ENCODE results near the gene SLC51A.
"Not testable (repeated sequence)": the region's sequence is repeated elsewhere in the genome, so short reads cannot be mapped to it uniquely, and the experiment has no call there.

SLC51A gene

DNA sequence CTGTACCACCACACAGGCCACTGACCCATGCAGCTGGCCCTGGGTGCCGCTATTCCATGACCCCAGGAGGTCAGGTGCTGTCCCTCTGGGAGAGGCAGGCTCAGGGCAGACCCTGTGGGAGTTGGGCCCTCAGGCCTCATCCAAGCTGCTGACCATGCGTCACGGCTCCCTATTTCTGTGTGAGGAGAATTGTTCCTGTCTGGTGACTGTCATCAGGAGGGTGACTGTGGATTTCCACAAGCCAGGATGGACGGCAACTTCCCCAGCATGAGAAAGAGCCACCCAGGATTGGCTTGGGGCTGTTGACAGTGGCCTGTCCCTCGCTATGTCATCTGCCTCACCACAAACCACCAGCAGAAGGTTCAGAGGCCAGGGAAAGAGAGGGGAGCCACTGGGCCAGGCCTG lies 46.5 kb upstream of the SLC51A start:
- Histone ChIP-seq H3K9ac (ENCODE audit: low read length) (no peak overlapping the region), H3K36me3 (ENCODE audit: insufficient read depth, low read length) (no peaks in the 10 kb centered on the region), H3K4me1 (ENCODE audit: insufficient read depth, low read length, severe bottlenecking) (no peaks in the 10 kb centered on the region), H3K4me3 (ENCODE audit: low read depth, low read length, poor library complexity, severe bottlenecking) (no peak overlapping the region), H3K9me2 (ENCODE audit: low read depth, low read length) (no peaks in the 10 kb centered on the region), H4K20me1 (ENCODE audit: insufficient read depth, low read length) (no peaks in the 10 kb centered on the region), H3K27me3 (ENCODE audit: insufficient read depth, low read length) (no peaks in the 10 kb centered on the region; the same call in 1 of the 2 replicates), H3K9me3 (ENCODE audit: low read length) (no peaks in the 10 kb centered on the region), H2AFZ (ENCODE audit: low read length) (no peak overlapping the region), H3F3A (ENCODE audit: insufficient read depth, low read length) (no peaks in the 10 kb centered on the region), H3K4me2 (ENCODE audit: low read length) (no peak overlapping the region), H3K79me2 (ENCODE audit: insufficient read depth, low read length) (no peaks in the 10 kb centered on the region), H3K27ac (ENCODE audit: low read depth, low read length, poor library complexity, severe bottlenecking) (no peak overlapping the region)
- TF ChIP-seq, protein P1, sequence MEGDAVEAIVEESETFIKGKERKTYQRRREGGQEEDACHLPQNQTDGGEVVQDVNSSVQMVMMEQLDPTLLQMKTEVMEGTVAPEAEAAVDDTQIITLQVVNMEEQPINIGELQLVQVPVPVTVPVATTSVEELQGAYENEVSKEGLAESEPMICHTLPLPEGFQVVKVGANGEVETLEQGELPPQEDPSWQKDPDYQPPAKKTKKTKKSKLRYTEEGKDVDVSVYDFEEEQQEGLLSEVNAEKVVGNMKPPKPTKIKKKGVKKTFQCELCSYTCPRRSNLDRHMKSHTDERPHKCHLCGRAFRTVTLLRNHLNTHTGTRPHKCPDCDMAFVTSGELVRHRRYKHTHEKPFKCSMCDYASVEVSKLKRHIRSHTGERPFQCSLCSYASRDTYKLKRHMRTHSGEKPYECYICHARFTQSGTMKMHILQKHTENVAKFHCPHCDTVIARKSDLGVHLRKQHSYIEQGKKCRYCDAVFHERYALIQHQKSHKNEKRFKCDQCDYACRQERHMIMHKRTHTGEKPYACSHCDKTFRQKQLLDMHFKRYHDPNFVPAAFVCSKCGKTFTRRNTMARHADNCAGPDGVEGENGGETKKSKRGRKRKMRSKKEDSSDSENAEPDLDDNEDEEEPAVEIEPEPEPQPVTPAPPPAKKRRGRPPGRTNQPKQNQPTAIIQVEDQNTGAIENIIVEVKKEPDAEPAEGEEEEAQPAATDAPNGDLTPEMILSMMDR (IDR thresholded peaks at IDR 0.05; ENCODE audit: low read length): no peak
- no peak for TF ChIP-seq EZH2 (IDR thresholded peaks at IDR 0.05; ENCODE audit: borderline replicate concordance, low read length)

DNA sequence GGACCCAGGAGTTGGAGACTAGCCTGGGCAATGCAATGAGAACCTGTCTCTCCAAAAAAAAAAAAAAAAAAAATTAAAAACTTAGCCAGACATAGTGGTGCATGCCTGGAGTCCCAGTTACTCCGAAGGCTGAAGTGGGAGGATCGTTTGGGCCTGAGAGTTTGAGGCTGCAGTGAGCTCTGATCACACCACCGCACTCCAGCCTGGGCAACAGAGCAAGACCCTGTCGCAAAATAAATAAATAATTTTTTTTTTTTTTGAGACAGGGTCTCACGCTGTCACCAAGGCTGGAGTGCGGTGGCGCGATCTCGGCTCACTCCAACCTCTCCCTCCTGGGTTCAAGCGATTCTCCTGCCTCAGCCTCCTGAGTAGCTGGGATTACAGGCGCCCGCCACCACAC lies 46.0 kb upstream of the SLC51A start:
- not testable (repeated sequence) for H3K4me2 ChIP-seq (ENCODE audit: low read length)

DNA sequence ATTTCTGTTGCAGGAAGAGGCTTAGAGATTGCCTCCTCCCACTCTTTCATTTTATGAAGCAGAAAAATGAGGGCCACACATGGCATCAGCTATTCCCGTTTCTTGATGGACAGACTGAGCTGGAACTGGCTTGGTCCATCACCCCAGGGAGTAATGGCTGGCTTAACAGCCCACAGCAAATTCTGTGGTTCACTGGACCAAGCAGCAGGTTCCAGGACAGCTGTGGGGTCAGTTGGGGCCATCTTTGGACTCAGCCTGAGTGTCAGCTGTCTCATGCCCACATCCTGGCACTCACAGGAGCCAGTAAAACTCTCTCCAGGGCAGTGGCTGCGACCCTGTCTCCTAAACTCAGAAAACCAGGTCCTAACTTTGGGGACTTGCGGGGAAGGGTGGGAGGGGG lies 41.7 kb upstream of the SLC51A start:
- no peaks in the 10 kb centered on the region for H3K9me3 ChIP-seq (ENCODE audit: low read length)
- H3F3A ChIP-seq (ENCODE audit: insufficient read depth, low read length): no peaks in the 10 kb centered on the region
- no peak overlapping the region for H2AFZ ChIP-seq (ENCODE audit: low read length)
- H3K4me1 ChIP-seq (ENCODE audit: insufficient read depth, low read length, severe bottlenecking): peaks cover 4% of the 10 kb centered on the region
- H3K4me3 ChIP-seq (ENCODE audit: low read depth, low read length, poor library complexity, severe bottlenecking): no peak overlapping the region
- no peak overlapping the region for H3K27ac ChIP-seq (ENCODE audit: low read depth, low read length, poor library complexity, severe bottlenecking)
- no peaks in the 10 kb centered on the region for H3K36me3 ChIP-seq (ENCODE audit: insufficient read depth, low read length)
- H3K9ac ChIP-seq (ENCODE audit: low read length): no peak overlapping the region
- H3K27me3 ChIP-seq (ENCODE audit: insufficient read depth, low read length): no peaks in the 10 kb centered on the region; the same call in 1 of the 2 replicates
- TF ChIP-seq EZH2 (IDR thresholded peaks at IDR 0.05; ENCODE audit: borderline replicate concordance, low read length): no peak
- TF ChIP-seq, protein P1 (IDR thresholded peaks at IDR 0.05; ENCODE audit: low read length): no peak
- H3K9me2 ChIP-seq (ENCODE audit: low read depth, low read length): no peaks in the 10 kb centered on the region
- no peak overlapping the region for H3K4me2 ChIP-seq (ENCODE audit: low read length)
- H4K20me1 ChIP-seq (ENCODE audit: insufficient read depth, low read length): no peaks in the 10 kb centered on the region
- no peaks in the 10 kb centered on the region for H3K79me2 ChIP-seq (ENCODE audit: insufficient read depth, low read length)

More for the DNA sequence above, 46.0 kb upstream of the SLC51A start:
- not testable (repeated sequence) for H3K9ac ChIP-seq (ENCODE audit: low read length); H3K9me2 ChIP-seq (ENCODE audit: low read depth, low read length); H3F3A ChIP-seq (ENCODE audit: insufficient read depth, low read length); H3K4me3 ChIP-seq (ENCODE audit: low read depth, low read length, poor library complexity, severe bottlenecking); H3K9me3 ChIP-seq (ENCODE audit: low read length); H2AFZ ChIP-seq (ENCODE audit: low read length); H4K20me1 ChIP-seq (ENCODE audit: insufficient read depth, low read length); H3K4me1 ChIP-seq (ENCODE audit: insufficient read depth, low read length, severe bottlenecking); H3K27ac ChIP-seq (ENCODE audit: low read depth, low read length, poor library complexity, severe bottlenecking); H3K27me3 ChIP-seq (ENCODE audit: insufficient read depth, low read length); H3K79me2 ChIP-seq (ENCODE audit: insufficient read depth, low read length); H3K36me3 ChIP-seq (ENCODE audit: insufficient read depth, low read length)

DNA sequence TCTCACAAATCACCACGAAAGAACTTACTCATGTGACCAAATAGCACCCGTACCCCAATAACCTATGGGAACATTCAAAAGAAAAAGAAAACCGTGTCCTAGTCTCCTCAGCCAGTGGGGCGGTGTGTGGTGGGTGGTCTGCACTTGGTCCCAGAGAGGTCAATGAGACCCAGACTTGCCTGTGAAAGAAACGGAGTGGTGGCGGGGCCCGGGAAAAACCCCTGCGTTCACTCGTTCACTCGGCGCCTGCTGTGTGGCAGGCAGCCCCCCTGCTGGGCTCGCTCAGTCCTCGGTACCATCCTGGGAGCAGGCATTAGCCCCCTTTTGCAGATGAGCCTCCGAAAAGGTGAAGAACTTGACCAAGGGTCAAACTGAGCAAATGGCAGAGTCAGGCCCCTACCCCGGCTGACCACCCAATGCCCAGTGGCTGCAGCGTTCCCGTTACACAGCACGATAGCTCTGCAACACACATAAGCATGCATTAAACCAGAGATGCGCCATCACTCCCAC lies 41.2 kb upstream of the SLC51A start:
- Histone ChIP-seq H3K36me3 (ENCODE audit: insufficient read depth, low read length) (no peaks in the 10 kb centered on the region), H3K9me3 (ENCODE audit: low read length) (no peaks in the 10 kb centered on the region), H3K9ac (ENCODE audit: low read length) (no peak overlapping the region), H3F3A (ENCODE audit: insufficient read depth, low read length) (no peaks in the 10 kb centered on the region), H3K9me2 (ENCODE audit: low read depth, low read length) (no peaks in the 10 kb centered on the region), H3K4me3 (ENCODE audit: low read depth, low read length, poor library complexity, severe bottlenecking) (no peak overlapping the region), H4K20me1 (ENCODE audit: insufficient read depth, low read length) (no peaks in the 10 kb centered on the region), H2AFZ (ENCODE audit: low read length) (no peak overlapping the region), H3K27me3 (ENCODE audit: insufficient read depth, low read length) (no peaks in the 10 kb centered on the region; the same call in 1 of the 2 replicates), H3K4me1 (ENCODE audit: insufficient read depth, low read length, severe bottlenecking) (peaks cover 9% of the 10 kb centered on the region), H3K79me2 (ENCODE audit: insufficient read depth, low read length) (no peaks in the 10 kb centered on the region), H3K4me2 (ENCODE audit: low read length) (no peak overlapping the region), H3K27ac (ENCODE audit: low read depth, low read length, poor library complexity, severe bottlenecking) (no peak overlapping the region)
- no peak for TF ChIP-seq EZH2 (IDR thresholded peaks at IDR 0.05; ENCODE audit: borderline replicate concordance, low read length)
- TF ChIP-seq, protein P1 (IDR thresholded peaks at IDR 0.05; ENCODE audit: low read length): no peak

Data from OCI-LY1 (cell line).